IPS-18a (cell line): ENCODE results near the gene MPV17L2.
A peak's percentile ranks its signal among the peaks of the same experiment; 100 is the strongest.

Experiments used
- H3K27ac ChIP-seq: one replicate; pipeline ENCODE4 v1.5.1; 2013; ENCODE audit warnings: low read length
- H3K27me3 ChIP-seq: one replicate; pipeline ENCODE4 v1.6.1; 2013; ENCODE audit warnings: mild to moderate bottlenecking, low read length; ENCODE audit not compliant: control insufficient read depth, insufficient read depth
- H3K36me3 ChIP-seq: one replicate; pipeline ENCODE4 v1.6.1; 2013; ENCODE audit warnings: low read depth, low read length; ENCODE audit not compliant: control insufficient read depth
- H3K4me1 ChIP-seq: one replicate; pipeline ENCODE4 v1.6.1; 2013; ENCODE audit warnings: low read depth, low read length; ENCODE audit not compliant: control insufficient read depth
- H3K4me3 ChIP-seq: one replicate; pipeline ENCODE4 v1.5.1; 2013; ENCODE audit warnings: low read length
- H3K9ac ChIP-seq: one replicate; pipeline ENCODE4 v1.6.1; 2013; ENCODE audit warnings: mild to moderate bottlenecking, low read length, moderate library complexity
- H3K9me3 ChIP-seq: one replicate; pipeline ENCODE4 v1.6.1; 2013; ENCODE audit warnings: low read depth, low read length; ENCODE audit not compliant: control insufficient read depth

Gene MPV17L2

GRCh38 chr19:18223860-18224524 lies 31.0 kb downstream of the MPV17L2 start:
- Histone ChIP-seq H3K27ac (peak overlapping the region; percentile 31), H3K9ac (peak overlapping the region; percentile 73), H3K9me3 (no peaks in the 10 kb centered on the region), H3K4me1 (peaks cover 3% of the 10 kb centered on the region), H3K4me3 (peak overlapping the region; percentile 83), H3K27me3 (peaks cover 29% of the 10 kb centered on the region), H3K36me3 (no peaks in the 10 kb centered on the region)

DNA sequence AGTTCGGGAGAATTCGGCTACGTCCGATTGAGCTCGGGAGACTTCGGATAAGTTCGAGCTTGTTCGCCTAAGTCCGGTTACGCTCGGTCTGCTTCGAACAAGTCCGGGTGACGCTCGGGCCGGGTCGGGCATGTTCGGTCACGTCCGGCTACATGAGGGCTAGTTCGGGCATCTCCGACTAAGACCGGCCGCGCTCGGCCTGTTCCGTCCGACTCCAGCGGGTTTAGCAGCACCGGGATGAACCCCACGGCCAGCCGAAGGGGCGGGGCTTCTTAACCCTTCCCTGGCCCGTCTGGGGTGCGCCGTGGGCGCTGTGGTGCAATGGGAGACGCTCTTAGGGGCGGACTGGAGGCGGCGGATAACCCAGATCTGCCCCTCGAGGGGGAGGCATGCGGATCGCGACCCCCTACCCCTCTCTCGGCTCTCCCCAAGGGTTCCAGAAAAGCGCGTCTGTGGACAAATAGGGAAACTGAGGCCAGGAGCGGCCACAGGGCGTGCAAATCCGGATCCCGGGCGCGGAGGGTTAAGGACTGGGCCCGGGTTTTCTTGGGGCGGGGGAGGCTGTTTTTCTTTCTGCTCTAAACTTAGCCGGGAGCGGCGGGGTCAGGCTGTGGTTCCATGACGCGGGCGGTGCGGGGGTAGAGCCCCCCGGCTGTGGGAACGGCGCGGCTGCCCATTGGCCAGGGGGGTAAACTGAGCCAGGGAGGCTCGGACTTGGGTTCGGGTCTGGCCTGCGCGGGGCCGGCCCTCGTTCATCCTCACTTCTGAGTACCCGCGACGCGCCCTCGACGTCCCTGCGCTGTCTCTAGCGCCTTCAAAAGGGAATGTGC lies 31.7 kb downstream of the MPV17L2 start:
- Histone ChIP-seq H3K4me1 (peaks cover 3% of the 10 kb centered on the region), H3K36me3 (no peaks in the 10 kb centered on the region), H3K9ac (peak overlapping the region; percentile 73), H3K9me3 (no peaks in the 10 kb centered on the region), H3K27me3 (peaks cover 29% of the 10 kb centered on the region), H3K27ac (no peak overlapping the region), H3K4me3 (peak overlapping the region; percentile 83)

GRCh38 chr19:18225355-18225701 lies 32.3 kb downstream of the MPV17L2 start:
- no peaks in the 10 kb centered on the region for H3K36me3 ChIP-seq
- no peaks in the 10 kb centered on the region for H3K9me3 ChIP-seq
- H3K9ac ChIP-seq, result no peak overlapping the region
- H3K27me3 ChIP-seq, result peaks cover 29% of the 10 kb centered on the region
- H3K4me3 ChIP-seq, result peak overlapping the region; percentile 83
- no peak overlapping the region for H3K27ac ChIP-seq
- peaks cover 3% of the 10 kb centered on the region for H3K4me1 ChIP-seq

- H3K4me3 ChIP-seq, result peak within 1 kb of the TSS; percentile 83
- H3K27me3 ChIP-seq, result peaks cover 29% of the 10 kb centered on the region
- peaks cover 6% of the 10 kb centered on the region for H3K4me1 ChIP-seq
- no peaks in the 10 kb centered on the region for H3K9me3 ChIP-seq
- no peaks in the 10 kb centered on the region for H3K36me3 ChIP-seq
- no peak within 1 kb of the TSS for H3K27ac ChIP-seq
- no peak within 1 kb of the TSS for H3K9ac ChIP-seq
These were observed 32.9 kb downstream of the MPV17L2 start, which contains the start of gene PDE4C for GRCh38 chr19:18225702-18226468. PDE4C (minus strand) TSS chr19:18226438; CDS start chr19:18226415, 23 bp downstream.

- Histone ChIP-seq H3K36me3 (no peaks in the 10 kb centered on the region), H3K27me3 (peaks cover 29% of the 10 kb centered on the region), H3K4me3 (no peak overlapping the region), H3K27ac (no peak overlapping the region), H3K9me3 (no peaks in the 10 kb centered on the region), H3K9ac (no peak overlapping the region), H3K4me1 (peaks cover 14% of the 10 kb centered on the region)
These were observed 34.1 kb downstream of the MPV17L2 start for GRCh38 chr19:18226956-18227780.

GRCh38 chr19:18227781-18228271 lies 34.8 kb downstream of the MPV17L2 start:
- Histone ChIP-seq H3K9ac (no peak overlapping the region), H3K27ac (no peak overlapping the region), H3K36me3 (no peaks in the 10 kb centered on the region), H3K4me3 (no peak overlapping the region), H3K4me1 (peaks cover 18% of the 10 kb centered on the region), H3K9me3 (no peaks in the 10 kb centered on the region), H3K27me3 (peaks cover 29% of the 10 kb centered on the region)

DNA sequence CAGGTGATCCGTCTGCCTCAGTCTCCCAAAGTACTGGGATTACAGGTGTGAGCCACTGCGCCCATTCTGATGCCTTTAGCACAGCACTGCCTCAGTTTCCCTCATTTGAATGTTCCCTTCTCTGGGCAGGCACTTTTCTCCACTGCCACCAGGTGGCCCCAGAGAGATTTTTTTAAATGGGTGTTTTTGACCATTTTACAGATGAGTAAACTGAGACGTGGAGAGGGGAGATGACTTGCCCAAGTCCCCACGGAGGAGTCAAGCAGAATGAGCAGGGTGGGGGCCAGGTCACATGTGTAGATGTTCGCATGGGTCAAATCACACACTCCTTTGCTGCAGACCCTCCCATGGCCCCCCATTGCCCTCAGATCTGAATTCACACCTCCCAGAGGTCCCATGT lies 36.5 kb downstream of the MPV17L2 start:
- peaks cover 29% of the 10 kb centered on the region for H3K27me3 ChIP-seq
- H3K9ac ChIP-seq, result no peak overlapping the region
- no peaks in the 10 kb centered on the region for H3K36me3 ChIP-seq
- H3K4me3 ChIP-seq, result no peak overlapping the region
- peaks cover 18% of the 10 kb centered on the region for H3K4me1 ChIP-seq
- H3K9me3 ChIP-seq, result no peaks in the 10 kb centered on the region
- H3K27ac ChIP-seq, result no peak overlapping the region

GRCh38 chr19:18229915-18230314 lies 36.9 kb downstream of the MPV17L2 start:
- Histone ChIP-seq H3K36me3 (no peaks in the 10 kb centered on the region), H3K9me3 (no peaks in the 10 kb centered on the region), H3K4me1 (peaks cover 18% of the 10 kb centered on the region), H3K9ac (no peak overlapping the region), H3K27ac (no peak overlapping the region), H3K27me3 (peaks cover 26% of the 10 kb centered on the region), H3K4me3 (no peak overlapping the region)

DNA sequence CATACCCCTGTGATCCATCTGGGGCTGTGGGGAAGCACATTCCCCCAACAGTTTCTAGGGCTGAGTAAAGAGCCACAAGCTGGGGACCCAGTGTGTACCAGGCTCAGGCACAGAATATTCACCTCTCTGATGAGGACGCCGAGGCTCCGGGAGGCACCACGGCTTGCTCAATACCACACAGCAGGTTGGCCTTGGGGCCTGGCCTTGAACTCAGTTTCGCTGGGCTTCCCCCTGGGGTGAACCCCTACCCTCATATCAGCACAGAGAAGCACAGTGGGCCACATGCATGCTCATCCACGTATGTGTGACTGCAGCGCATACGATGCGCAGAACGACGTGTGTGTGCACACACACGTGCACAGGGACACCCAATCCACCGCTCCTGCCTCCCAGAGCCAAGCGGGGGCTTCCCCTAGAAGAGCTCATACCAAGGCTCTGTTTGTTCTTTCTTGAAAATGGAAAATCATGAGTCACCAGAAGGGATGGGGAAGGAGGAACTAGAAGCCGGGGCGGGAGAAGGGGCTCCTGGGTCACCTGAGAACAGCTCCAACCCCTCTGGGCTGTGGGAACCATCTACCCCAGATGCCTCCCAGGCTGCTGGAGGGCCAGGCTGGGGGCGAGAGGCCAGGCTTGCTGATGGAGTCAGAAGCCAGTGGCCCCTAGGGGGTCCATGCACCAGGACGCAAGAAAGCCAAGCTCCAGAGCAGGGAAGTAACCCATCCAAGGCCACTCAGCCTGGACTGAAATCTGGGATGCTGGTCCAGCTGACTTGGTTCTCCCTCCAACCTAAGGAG lies 38.1 kb downstream of the MPV17L2 start:
- H3K9ac ChIP-seq, result no peak overlapping the region
- no peaks in the 10 kb centered on the region for H3K9me3 ChIP-seq
- peaks cover 13% of the 10 kb centered on the region for H3K27me3 ChIP-seq
- no peak overlapping the region for H3K4me3 ChIP-seq
- H3K27ac ChIP-seq, result no peak overlapping the region
- H3K4me1 ChIP-seq, result peaks cover 15% of the 10 kb centered on the region
- no peaks in the 10 kb centered on the region for H3K36me3 ChIP-seq

DNA sequence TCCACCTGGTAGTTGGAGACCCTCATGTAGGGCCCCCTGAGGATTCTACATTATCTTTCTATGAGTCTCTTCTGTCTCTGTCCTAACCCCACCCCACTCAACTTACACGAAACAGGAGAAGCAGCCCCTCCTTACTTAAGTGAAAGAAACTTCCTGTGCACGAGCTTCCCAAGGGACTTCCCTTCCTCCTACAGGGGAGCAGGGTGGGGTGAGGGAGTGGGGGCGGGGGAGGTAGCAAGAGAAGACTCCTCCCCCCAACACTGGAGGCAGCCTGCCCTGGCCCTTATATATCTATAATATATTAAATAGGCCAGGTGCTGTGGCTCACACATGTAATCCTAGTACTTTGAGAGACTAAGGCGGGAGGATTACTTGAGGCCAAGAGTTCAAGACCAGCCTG lies 38.8 kb downstream of the MPV17L2 start:
- Histone ChIP-seq H3K27ac (no peak overlapping the region), H3K4me3 (peak overlapping the region; percentile 46), H3K4me1 (peaks cover 15% of the 10 kb centered on the region), H3K9ac (no peak overlapping the region), H3K9me3 (no peaks in the 10 kb centered on the region), H3K27me3 (peaks cover 7% of the 10 kb centered on the region), H3K36me3 (no peaks in the 10 kb centered on the region)
